HepG2 (cell line): Measurements from ENCODE around the gene ZNF865. TPM values are rescaled to one million over a fixed set of nuclear protein-coding genes. Genes with fewer than 3 reads are reported as not detected.

Experiments used
- AKAP8 ChIP-seq: sonication (generic); formaldehyde crosslinking; IDR thresholded peaks from 2 replicates; pipeline ENCODE4 v1.5.1; 2020; ENCODE audit warnings: mild to moderate bottlenecking, missing genetic modification reagents
- ATAD3A ChIP-seq: sonication (generic); formaldehyde crosslinking; IDR thresholded peaks from 2 replicates; pipeline ENCODE4 v1.4.0; 2020; ENCODE audit warnings: missing genetic modification reagents
- FOSL2 ChIP-seq: sonication (generic); formaldehyde crosslinking; IDR thresholded peaks from 2 replicates; pipeline ENCODE4 v1.4.0; 2020; ENCODE audit warnings: missing genetic modification reagents
- KLF11 ChIP-seq: IDR thresholded peaks from 2 replicates; pipeline ENCODE4 v1.6.1; 2016; ENCODE audit warnings: missing compliant biosample characterization
- MTA3 ChIP-seq: sonication (generic); formaldehyde crosslinking; IDR thresholded peaks from 2 replicates; pipeline ENCODE4 v1.4.0; 2020; ENCODE audit warnings: missing genetic modification reagents
- NFIC ChIP-seq: IDR thresholded peaks from 2 replicates; pipeline ENCODE4 v1.6.1; 2012; ENCODE audit warnings: mild to moderate bottlenecking, low read length, inconsistent platforms
- NFKBIZ ChIP-seq: IDR thresholded peaks from 2 replicates; pipeline ENCODE4 v1.6.1; 2018; ENCODE audit warnings: missing genetic modification reagents, missing compliant biosample characterization
- ONECUT2 ChIP-seq: sonication (generic); formaldehyde crosslinking; IDR thresholded peaks from 2 replicates; pipeline ENCODE4 v1.4.0; 2020; ENCODE audit warnings: missing genetic modification reagents
- PHF5A ChIP-seq: IDR thresholded peaks from one replicate; pipeline ENCODE4 v1.6.1; 2018; ENCODE audit warnings: low read depth, missing genetic modification reagents; ENCODE audit not compliant: unreplicated experiment
- RFX1 ChIP-seq: fragments of 450-650 bp; IDR thresholded peaks from 2 replicates; pipeline ENCODE4 v1.6.1; 2017
- SRY ChIP-seq: sonication (generic); formaldehyde crosslinking; IDR thresholded peaks from 2 replicates; pipeline ENCODE4 v1.8.0; 2022; ENCODE audit warnings: mild to moderate bottlenecking, missing genetic modification reagents
- SUZ12 ChIP-seq: fragments of 150-350 bp; IDR thresholded peaks from 2 replicates; pipeline ENCODE4 v1.6.1; 2014; ENCODE audit warnings: low read depth, low read length
- ZMAT3 ChIP-seq: sonication (generic); formaldehyde crosslinking; conservative IDR thresholded peaks from 2 replicates; pipeline ENCODE4 v1.7.0; 2021; ENCODE audit warnings: missing genetic modification reagents
- ZNF232 ChIP-seq: sonication (generic); formaldehyde crosslinking; IDR thresholded peaks from 2 replicates; pipeline ENCODE4 v1.4.0; 2020; ENCODE audit warnings: missing genetic modification reagents, borderline replicate concordance
- ZNF3 ChIP-seq: IDR thresholded peaks from 2 replicates; pipeline ENCODE4 v1.7.0; 2017; ENCODE audit warnings: inconsistent platforms
- ZNF337 ChIP-seq: sonication (generic); formaldehyde crosslinking; IDR thresholded peaks from 2 replicates; pipeline ENCODE4 v1.5.1; 2020; ENCODE audit warnings: missing genetic modification reagents, low read depth, mild to moderate bottlenecking, borderline replicate concordance
- ZNF343 ChIP-seq: sonication (generic); formaldehyde crosslinking; IDR thresholded peaks from 2 replicates; pipeline ENCODE4 v1.4.0; 2020; ENCODE audit warnings: mild to moderate bottlenecking, missing genetic modification reagents
- ZNF607 ChIP-seq: sonication (generic); formaldehyde crosslinking; IDR thresholded peaks from 2 replicates; pipeline ENCODE4 v1.5.1; 2020; ENCODE audit warnings: missing genetic modification reagents, mild to moderate bottlenecking, borderline replicate concordance
- ZNF644 ChIP-seq: IDR thresholded peaks from 2 replicates; pipeline ENCODE4 v1.6.1; 2016; ENCODE audit warnings: low read depth
- polyA plus RNA-seq, 8 experiments: library from polyadenylated mRNA; depleted of rRNA in 3 of 8; stranded (reverse) in 7 of 8; unstranded in 1 of 8; fragments of >200 nt; fragmentation: Illumina TruSeq in 4 of 8; extraction: Trizol in 4 of 8; gene quantifications; 2 replicates each; pipeline versions ENCODE4 v1.2.1 to v1.2.3, GENCODE V29; 2011 to 2016; ENCODE audit warnings: low read depth in 4 of 8, missing spikeins in 1 of 8, mixed read lengths in 1 of 8; ENCODE audit not compliant: insufficient read depth in 1 of 8
- total RNA-seq, 5 experiments: library from RNA; depleted of rRNA; stranded (reverse); fragments of >200 nt; fragmentation: Illumina TruSeq; extraction: Trizol; gene quantifications; 2 replicates each; pipeline ENCODE4 v1.2.3, GENCODE V29; 2016; ENCODE audit warnings: low read depth in 1 of 5
- TF ChIP-seq, protein P1 (sequence below): sonication (generic); formaldehyde crosslinking; IDR thresholded peaks from 2 replicates; pipeline ENCODE4 v1.5.0; 2020; ENCODE audit warnings: missing genetic modification reagents
- TF ChIP-seq, protein P2 (sequence below): sonication (generic); formaldehyde crosslinking; conservative IDR thresholded peaks from 2 replicates; pipeline ENCODE4 v1.8.0; 2022; ENCODE audit warnings: low read depth, missing genetic modification reagents
- TF ChIP-seq, protein P3 (sequence below), 2 experiments: fragments of 450-650 bp in 1 of 2; sonication (generic) in 1 of 2; formaldehyde crosslinking; IDR thresholded peaks; 2 replicates each; pipeline versions ENCODE4 v1.5.0 to v1.8.0; 2020 to 2022; ENCODE audit warnings: mild to moderate bottlenecking in 1 of 2, missing genetic modification reagents in 1 of 2
- TF ChIP-seq, protein P4 (sequence below): IDR thresholded peaks from 2 replicates; pipeline ENCODE4 v1.6.1; 2016
- TF ChIP-seq, protein P5 (sequence below): sonication (generic); formaldehyde crosslinking; IDR thresholded peaks from 2 replicates; pipeline ENCODE4 v1.4.0; 2020; ENCODE audit warnings: missing genetic modification reagents, mild to moderate bottlenecking, borderline replicate concordance
- TF ChIP-seq, protein P6 (sequence below): sonication (generic); formaldehyde crosslinking; IDR thresholded peaks from 2 replicates; pipeline ENCODE4 v1.8.0; 2022; ENCODE audit warnings: mild to moderate bottlenecking, missing genetic modification reagents, moderate library complexity

ZNF865 gene
- total and polyA plus RNA-seq, 2 of the 13 experiments (the other 11 are each of a cell fraction or from before 2014, with no cell fraction given), result 0.93 to 1.0 TPM

DNA sequence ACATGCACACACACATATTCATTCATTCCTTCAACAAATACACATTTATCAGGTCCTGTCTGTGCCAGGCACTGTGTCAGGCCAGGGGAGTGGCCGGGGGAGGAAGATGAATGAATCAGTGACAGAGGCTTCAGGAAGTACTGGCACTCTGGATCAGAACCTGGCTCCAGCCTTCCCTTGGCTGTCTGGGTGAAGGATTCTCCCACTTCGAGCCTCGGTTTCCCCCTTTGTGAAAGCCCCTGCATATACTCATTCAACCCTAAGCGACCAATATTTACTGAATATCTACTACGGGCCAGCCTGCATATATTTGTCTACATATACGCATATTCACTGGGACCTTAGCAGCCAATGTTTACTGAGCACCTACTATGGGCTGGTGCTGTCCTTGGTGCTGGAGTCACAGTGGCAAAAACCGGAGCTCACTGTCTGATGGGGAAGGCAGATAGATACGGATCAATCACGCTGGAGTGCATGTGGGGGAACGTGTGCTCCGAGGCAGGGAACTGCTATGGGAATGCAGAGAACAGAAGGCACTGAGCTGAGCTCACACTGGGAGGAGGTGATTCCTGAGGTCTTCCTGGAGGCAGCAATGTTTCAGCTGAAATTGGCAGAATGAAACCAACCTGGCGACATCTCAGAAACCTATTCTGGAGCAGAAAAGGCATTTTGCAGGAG is 24.2 kb upstream of the ZNF865 start (continued):
- peak; percentile 46; the same call in 1 of the 2 replicates for TF ChIP-seq ZMAT3 (CRISPR knock-in tag)
- TF ChIP-seq ZNF607, result peak; percentile 49; the same call in 1 of the 2 replicates
- no peak for TF ChIP-seq SUZ12
- TF ChIP-seq ONECUT2 (CRISPR knock-in tag), result 0 out of 2 replicates have a peak, but pooled peaks have one; percentile 42
- no peak for TF ChIP-seq MTA3 (CRISPR knock-in tag)
- TF ChIP-seq NFIC, result no peak
- 0 out of 2 replicates have a peak, but pooled peaks have one; percentile 55 for TF ChIP-seq ATAD3A
- TF ChIP-seq NFKBIZ (CRISPR knock-in tag), result no peak
- 0 out of 2 replicates have a peak, but pooled peaks have one; percentile 60 for TF ChIP-seq SRY (CRISPR knock-in tag)
- peak; percentile 24; the same call in 1 of the 2 replicates for TF ChIP-seq FOSL2 (CRISPR knock-in tag)
- 0 out of 2 replicates have a peak, but pooled peaks have one; percentile 74 for TF ChIP-seq KLF11 (CRISPR knock-in tag)
- TF ChIP-seq ZNF232 (CRISPR knock-in tag), result peak; percentile 68; the same call in 1 of the 2 replicates
- no peak for TF ChIP-seq RFX1
- TF ChIP-seq AKAP8 (CRISPR knock-in tag), result no peak; the same call in 1 of the 2 replicates
- TF ChIP-seq, protein P1, sequence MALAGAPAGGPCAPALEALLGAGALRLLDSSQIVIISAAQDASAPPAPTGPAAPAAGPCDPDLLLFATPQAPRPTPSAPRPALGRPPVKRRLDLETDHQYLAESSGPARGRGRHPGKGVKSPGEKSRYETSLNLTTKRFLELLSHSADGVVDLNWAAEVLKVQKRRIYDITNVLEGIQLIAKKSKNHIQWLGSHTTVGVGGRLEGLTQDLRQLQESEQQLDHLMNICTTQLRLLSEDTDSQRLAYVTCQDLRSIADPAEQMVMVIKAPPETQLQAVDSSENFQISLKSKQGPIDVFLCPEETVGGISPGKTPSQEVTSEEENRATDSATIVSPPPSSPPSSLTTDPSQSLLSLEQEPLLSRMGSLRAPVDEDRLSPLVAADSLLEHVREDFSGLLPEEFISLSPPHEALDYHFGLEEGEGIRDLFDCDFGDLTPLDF (CRISPR knock-in tag), result no peak
- TF ChIP-seq, protein P2, sequence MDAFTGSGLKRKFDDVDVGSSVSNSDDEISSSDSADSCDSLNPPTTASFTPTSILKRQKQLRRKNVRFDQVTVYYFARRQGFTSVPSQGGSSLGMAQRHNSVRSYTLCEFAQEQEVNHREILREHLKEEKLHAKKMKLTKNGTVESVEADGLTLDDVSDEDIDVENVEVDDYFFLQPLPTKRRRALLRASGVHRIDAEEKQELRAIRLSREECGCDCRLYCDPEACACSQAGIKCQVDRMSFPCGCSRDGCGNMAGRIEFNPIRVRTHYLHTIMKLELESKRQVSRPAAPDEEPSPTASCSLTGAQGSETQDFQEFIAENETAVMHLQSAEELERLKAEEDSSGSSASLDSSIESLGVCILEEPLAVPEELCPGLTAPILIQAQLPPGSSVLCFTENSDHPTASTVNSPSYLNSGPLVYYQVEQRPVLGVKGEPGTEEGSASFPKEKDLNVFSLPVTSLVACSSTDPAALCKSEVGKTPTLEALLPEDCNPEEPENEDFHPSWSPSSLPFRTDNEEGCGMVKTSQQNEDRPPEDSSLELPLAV (CRISPR knock-in tag), result no peak
- TF ChIP-seq ZNF3 (CRISPR knock-in tag), result peak; percentile 32
- TF ChIP-seq, protein P3, sequence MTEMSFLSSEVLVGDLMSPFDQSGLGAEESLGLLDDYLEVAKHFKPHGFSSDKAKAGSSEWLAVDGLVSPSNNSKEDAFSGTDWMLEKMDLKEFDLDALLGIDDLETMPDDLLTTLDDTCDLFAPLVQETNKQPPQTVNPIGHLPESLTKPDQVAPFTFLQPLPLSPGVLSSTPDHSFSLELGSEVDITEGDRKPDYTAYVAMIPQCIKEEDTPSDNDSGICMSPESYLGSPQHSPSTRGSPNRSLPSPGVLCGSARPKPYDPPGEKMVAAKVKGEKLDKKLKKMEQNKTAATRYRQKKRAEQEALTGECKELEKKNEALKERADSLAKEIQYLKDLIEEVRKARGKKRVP (CRISPR knock-in tag; IDR thresholded peaks at IDR 0.05), result peak in 1 of 2 experiments; percentile 47; a peak in 2 of 4 replicates
- TF ChIP-seq, protein P4, sequence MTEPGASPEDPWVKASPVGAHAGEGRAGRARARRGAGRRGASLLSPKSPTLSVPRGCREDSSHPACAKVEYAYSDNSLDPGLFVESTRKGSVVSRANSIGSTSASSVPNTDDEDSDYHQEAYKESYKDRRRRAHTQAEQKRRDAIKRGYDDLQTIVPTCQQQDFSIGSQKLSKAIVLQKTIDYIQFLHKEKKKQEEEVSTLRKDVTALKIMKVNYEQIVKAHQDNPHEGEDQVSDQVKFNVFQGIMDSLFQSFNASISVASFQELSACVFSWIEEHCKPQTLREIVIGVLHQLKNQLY, result 0 out of 2 replicates have a peak, but pooled peaks have one; percentile 13
- 0 out of 2 replicates have a peak, but pooled peaks have one; percentile 17 for TF ChIP-seq ZNF644 (CRISPR knock-in tag)
- TF ChIP-seq, protein P5, sequence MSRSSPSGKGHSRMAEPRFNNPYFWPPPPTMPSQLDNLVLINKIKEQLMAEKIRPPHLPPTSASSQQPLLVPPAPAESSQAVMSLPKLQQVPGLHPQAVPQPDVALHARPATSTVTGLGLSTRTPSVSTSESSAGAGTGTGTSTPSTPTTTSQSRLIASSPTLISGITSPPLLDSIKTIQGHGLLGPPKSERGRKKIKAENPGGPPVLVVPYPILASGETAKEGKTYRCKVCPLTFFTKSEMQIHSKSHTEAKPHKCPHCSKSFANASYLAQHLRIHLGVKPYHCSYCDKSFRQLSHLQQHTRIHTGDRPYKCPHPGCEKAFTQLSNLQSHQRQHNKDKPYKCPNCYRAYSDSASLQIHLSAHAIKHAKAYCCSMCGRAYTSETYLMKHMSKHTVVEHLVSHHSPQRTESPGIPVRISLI (CRISPR knock-in tag), result 0 out of 2 replicates have a peak, but pooled peaks have one; percentile 33
- TF ChIP-seq, protein P6, sequence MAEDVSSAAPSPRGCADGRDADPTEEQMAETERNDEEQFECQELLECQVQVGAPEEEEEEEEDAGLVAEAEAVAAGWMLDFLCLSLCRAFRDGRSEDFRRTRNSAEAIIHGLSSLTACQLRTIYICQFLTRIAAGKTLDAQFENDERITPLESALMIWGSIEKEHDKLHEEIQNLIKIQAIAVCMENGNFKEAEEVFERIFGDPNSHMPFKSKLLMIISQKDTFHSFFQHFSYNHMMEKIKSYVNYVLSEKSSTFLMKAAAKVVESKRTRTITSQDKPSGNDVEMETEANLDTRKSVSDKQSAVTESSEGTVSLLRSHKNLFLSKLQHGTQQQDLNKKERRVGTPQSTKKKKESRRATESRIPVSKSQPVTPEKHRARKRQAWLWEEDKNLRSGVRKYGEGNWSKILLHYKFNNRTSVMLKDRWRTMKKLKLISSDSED (CRISPR knock-in tag), result no peak
- TF ChIP-seq PHF5A (CRISPR knock-in tag), result peak; percentile 11
- TF ChIP-seq ZNF343 (CRISPR knock-in tag), result peak; percentile 46; the same call in 1 of the 2 replicates
- TF ChIP-seq ZNF337 (CRISPR knock-in tag), result no peak
